ENCODE measurements around the gene SIGLEC6. TPM values are rescaled to one million over a fixed set of nuclear protein-coding genes. Genes with fewer than 3 reads are reported as not detected.
A peak's percentile ranks its signal among the peaks of the same experiment; 100 is the strongest.

The SIGLEC6 gene
- total RNA-seq, result 4.0 TPM
- 1.4 TPM for polyA plus RNA-seq

DNA sequence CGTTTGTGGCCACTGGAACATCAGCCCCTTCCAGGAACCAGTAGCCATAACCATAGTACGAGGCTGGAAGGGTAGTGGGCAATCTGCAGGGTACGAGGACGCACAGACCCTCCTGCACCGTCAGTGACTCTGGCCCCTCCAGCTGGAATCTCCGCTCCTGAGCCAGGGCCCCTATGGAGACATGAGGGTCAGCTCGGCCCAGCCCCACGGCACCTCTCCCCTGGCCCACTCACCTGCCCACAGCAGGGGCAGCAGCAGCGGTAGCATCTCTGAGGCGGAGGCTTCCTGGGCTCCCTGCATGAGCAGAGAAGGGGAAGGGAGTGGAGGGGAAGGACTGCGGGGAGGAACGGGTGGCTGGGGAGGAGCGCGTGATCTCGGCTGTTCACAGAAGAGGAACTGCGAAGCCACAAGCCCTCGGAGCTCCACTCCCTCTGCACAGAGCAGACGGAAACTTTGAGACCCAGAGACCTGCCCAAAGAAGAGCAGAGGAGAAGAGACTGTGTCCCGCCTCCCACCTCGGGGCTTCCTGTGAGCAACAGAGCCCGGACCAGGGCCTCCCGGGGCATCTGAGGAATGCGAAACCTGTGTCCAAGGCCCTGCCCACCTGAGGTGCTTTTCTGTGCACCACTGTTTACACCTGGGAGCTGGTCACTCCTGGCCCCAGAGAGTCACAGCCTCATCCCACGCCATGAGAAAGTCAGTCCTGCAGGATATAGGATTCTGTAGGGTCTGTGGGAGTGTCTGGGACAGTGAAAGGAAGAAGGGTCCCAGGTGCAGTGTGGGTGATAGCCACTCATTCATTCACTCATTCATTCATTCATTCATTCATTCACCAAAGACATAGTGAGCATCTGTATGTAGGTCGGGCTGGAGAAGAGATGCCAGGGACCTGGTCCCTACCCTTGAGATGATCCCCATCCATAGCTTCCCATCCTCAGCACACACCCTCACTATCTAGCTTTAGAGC is at the start of gene SIGLEC6:
Gene SIGLEC6, minus strand, starts transcription at position 322 of the 967 bp plus-strand sequence. Its CDS starts 22 bp downstream, at position 300.
- Histone ChIP-seq H3K36me3 (ENCODE audit: insufficient read depth) (no peaks in the 10 kb centered on the region), H3K27ac (ENCODE audit: low read depth) (no peak within 1 kb of the TSS), H3K4me3 (ENCODE audit: low read depth, low read length) (no peak within 1 kb of the TSS), H3K4me1 (ENCODE audit: insufficient read depth) (no peaks in the 10 kb centered on the region)
- 40% methylated on average over 25 of the region's 25 CpGs for WGBS
- no peak for DNase-seq (ENCODE audit: extremely low spot score)

- Histone ChIP-seq H3K36me3 (ENCODE audit: insufficient read depth) (peaks cover 3% of the 10 kb centered on the region), H3K4me1 (ENCODE audit: insufficient read depth) (peaks cover 3% of the 10 kb centered on the region), H3K4me3 (ENCODE audit: low read depth, low read length) (no peak overlapping the region), H3K27ac (ENCODE audit: low read depth) (no peak overlapping the region)
- WGBS, result 91% methylated on average over 6 of the region's 6 CpGs
- DNase-seq (ENCODE audit: extremely low spot score), result no peak
Observed at GRCh38 chr19:51576850-51577249, 45.4 kb upstream of the SIGLEC6 start.

GRCh38 chr19:51573331-51573730 is 41.9 kb upstream of the SIGLEC6 start:
- H3K4me1 ChIP-seq (ENCODE audit: insufficient read depth), result peaks cover 3% of the 10 kb centered on the region
- no peak overlapping the region for H3K27ac ChIP-seq (ENCODE audit: low read depth)
- H3K36me3 ChIP-seq (ENCODE audit: insufficient read depth), result no peaks in the 10 kb centered on the region
- DNase-seq (ENCODE audit: extremely low spot score), result no peak
- H3K4me3 ChIP-seq (ENCODE audit: low read depth, low read length), result no peak overlapping the region
- WGBS, result 97% methylated on average over 3 of the region's 3 CpGs

- H3K4me1 ChIP-seq (ENCODE audit: insufficient read depth), result peaks cover 3% of the 10 kb centered on the region
- WGBS, result 95% methylated on average over 4 of the region's 4 CpGs
- no peak overlapping the region for H3K27ac ChIP-seq (ENCODE audit: low read depth)
- no peaks in the 10 kb centered on the region for H3K36me3 ChIP-seq (ENCODE audit: insufficient read depth)
- H3K4me3 ChIP-seq (ENCODE audit: low read depth, low read length), result no peak overlapping the region
- DNase-seq (ENCODE audit: extremely low spot score), result no peak
Observed at GRCh38 chr19:51572908-51573307, 41.4 kb upstream of the SIGLEC6 start.

DNA sequence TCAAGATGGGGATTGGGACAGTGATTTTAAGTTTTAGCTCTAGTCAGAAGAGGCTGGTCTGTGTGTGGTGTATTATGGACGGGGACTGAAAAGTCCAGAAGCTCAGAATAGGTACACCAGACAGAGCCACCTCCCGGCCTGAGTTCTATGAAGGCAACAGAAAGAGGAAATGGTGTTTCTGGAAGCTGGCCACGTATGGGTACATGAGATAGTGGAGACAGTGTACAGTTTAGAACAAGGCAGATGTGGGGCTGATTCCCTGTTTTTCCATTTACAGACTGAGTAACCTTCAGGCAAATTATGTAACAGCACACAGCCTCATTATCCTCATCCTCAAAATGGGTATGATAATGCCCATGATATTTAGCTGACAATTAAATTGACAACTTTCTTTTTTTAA is 40.9 kb upstream of the SIGLEC6 start:
- H3K4me3 ChIP-seq (ENCODE audit: low read depth, low read length), result peak overlapping the region; percentile 57
- H3K36me3 ChIP-seq (ENCODE audit: insufficient read depth), result no peaks in the 10 kb centered on the region
- DNase-seq (ENCODE audit: extremely low spot score), result no peak
- H3K27ac ChIP-seq (ENCODE audit: low read depth), result no peak overlapping the region
- peaks cover 3% of the 10 kb centered on the region for H3K4me1 ChIP-seq (ENCODE audit: insufficient read depth)
- WGBS, result 68% methylated on average over 3 of the region's 3 CpGs

DNA sequence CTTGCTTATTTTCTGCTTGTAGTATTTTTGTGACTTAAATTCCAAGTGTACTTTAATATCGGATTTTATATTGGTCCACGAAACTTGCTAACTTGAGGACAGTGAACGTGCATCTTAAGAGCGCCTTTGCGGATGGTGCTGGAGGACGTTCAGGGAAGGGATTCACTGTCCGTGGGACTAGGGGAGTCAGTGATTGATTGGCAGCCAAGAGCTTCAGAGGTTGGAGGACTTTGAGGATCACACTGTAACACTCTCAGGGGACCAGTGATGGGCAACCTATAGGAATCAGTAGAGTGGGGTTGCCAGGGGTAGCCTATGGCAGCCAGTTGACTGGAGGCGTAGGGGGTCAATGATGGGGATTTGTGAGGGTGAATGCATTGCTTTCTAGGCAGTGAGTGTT is 40.1 kb upstream of the SIGLEC6 start:
- Histone ChIP-seq H3K4me1 (ENCODE audit: insufficient read depth) (peaks cover 3% of the 10 kb centered on the region), H3K27ac (ENCODE audit: low read depth) (no peak overlapping the region), H3K36me3 (ENCODE audit: insufficient read depth) (no peaks in the 10 kb centered on the region), H3K4me3 (ENCODE audit: low read depth, low read length) (peak overlapping the region; percentile 57)
- DNase-seq (ENCODE audit: extremely low spot score), result no peak
- WGBS, result 5% methylated on average over 8 of the region's 8 CpGs

- peaks cover 3% of the 10 kb centered on the region for H3K4me1 ChIP-seq (ENCODE audit: insufficient read depth)
- peak within 1 kb of the TSS; percentile 57 for H3K4me3 ChIP-seq (ENCODE audit: low read depth, low read length)
- under 1% methylated on average over 30 of the region's 30 CpGs for WGBS
- no peaks in the 10 kb centered on the region for H3K36me3 ChIP-seq (ENCODE audit: insufficient read depth)
- peak; percentile 95 for DNase-seq (ENCODE audit: extremely low spot score)
- no peak within 1 kb of the TSS for H3K27ac ChIP-seq (ENCODE audit: low read depth)
Observed at GRCh38 chr19:51570962-51571575, 39.6 kb upstream of the SIGLEC6 start, which contains the start of gene ZNF175. TSS of gene ZNF175 (plus strand) at chr19:51571283. CDS start at chr19:51573330, 2,047 bp downstream.

- H3K36me3 ChIP-seq (ENCODE audit: insufficient read depth), result no peaks in the 10 kb centered on the region
- peaks cover 3% of the 10 kb centered on the region for H3K4me1 ChIP-seq (ENCODE audit: insufficient read depth)
- 85% methylated on average over 1 of the region's 1 CpG for WGBS
- no peak overlapping the region for H3K27ac ChIP-seq (ENCODE audit: low read depth)
- no peak overlapping the region for H3K4me3 ChIP-seq (ENCODE audit: low read depth, low read length)
- DNase-seq (ENCODE audit: extremely low spot score), result no peak
Observed at GRCh38 chr19:51568456-51568855, 37.0 kb upstream of the SIGLEC6 start.

GRCh38 chr19:51567583-51567982 is 36.1 kb upstream of the SIGLEC6 start:
- 78% methylated on average over 4 of the region's 4 CpGs for WGBS
- H3K36me3 ChIP-seq (ENCODE audit: insufficient read depth), result no peaks in the 10 kb centered on the region
- H3K4me1 ChIP-seq (ENCODE audit: insufficient read depth), result peaks cover 2% of the 10 kb centered on the region
- DNase-seq (ENCODE audit: extremely low spot score), result no peak
- no peak overlapping the region for H3K27ac ChIP-seq (ENCODE audit: low read depth)
- no peak overlapping the region for H3K4me3 ChIP-seq (ENCODE audit: low read depth, low read length)

DNA sequence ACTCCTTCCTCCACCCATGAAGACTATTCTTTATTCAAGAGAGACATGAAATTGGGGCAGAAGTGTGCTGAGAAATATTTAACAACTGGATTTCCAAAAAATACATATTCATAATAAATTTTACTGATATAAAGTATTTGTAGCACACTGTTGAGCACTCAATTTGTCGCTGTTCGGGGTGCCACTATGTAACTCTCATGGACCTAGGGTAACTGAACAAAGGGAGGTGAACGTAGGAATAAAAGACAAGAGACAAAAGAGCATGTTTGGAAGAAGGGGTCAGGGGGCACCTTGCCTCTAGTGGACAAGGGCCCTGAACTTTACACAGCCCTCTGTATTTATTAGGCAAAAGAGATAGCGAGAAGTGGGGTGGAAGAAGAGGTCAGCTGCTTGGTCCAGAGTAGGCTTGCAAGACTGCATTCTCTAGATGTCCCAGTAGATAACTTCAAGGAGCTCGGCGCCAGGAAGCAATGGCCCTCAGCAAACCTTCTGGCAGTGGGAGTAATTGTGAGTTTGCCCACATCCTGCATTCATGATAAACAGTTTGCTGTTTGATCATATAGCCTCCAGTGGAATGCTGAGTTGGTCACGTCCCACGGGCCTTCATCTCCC is 35.1 kb upstream of the SIGLEC6 start:
- Histone ChIP-seq H3K4me3 (ENCODE audit: low read depth, low read length) (no peak overlapping the region), H3K27ac (ENCODE audit: low read depth) (no peak overlapping the region), H3K36me3 (ENCODE audit: insufficient read depth) (no peaks in the 10 kb centered on the region), H3K4me1 (ENCODE audit: insufficient read depth) (no peaks in the 10 kb centered on the region)
- no peak for DNase-seq (ENCODE audit: extremely low spot score)
- 67% methylated on average over 8 of the region's 8 CpGs for WGBS

- DNase-seq (ENCODE audit: extremely low spot score), result no peak
- H3K4me1 ChIP-seq (ENCODE audit: insufficient read depth), result no peaks in the 10 kb centered on the region
- 67% methylated on average over 4 of the region's 4 CpGs for WGBS
- no peaks in the 10 kb centered on the region for H3K36me3 ChIP-seq (ENCODE audit: insufficient read depth)
- no peak overlapping the region for H3K27ac ChIP-seq (ENCODE audit: low read depth)
- H3K4me3 ChIP-seq (ENCODE audit: low read depth, low read length), result no peak overlapping the region
Observed at GRCh38 chr19:51565583-51565982, 34.1 kb upstream of the SIGLEC6 start.

DNA sequence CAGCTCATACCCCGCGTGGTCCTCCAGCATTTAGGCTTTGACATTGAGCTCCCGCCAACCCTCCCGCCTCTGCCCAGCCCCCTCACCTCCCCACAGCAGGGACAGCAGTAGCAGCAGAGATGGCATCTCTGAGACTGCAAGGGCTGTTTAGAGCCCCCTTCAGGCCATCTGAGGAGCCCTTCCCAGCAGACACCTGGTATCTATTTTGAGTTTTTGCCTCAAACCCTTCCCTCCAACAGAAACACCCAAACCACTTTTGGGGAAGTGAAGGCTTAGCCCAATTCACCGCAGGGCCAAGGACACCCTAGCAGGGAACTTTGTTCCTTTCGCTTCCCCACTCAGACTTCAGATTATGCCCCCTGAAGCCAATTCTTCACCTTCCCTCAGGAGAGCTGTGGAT is 33.3 kb upstream of the SIGLEC6 start:
- DNase-seq (ENCODE audit: extremely low spot score), result no peak
- 41% methylated on average over 6 of the region's 6 CpGs for WGBS
- Histone ChIP-seq H3K36me3 (ENCODE audit: insufficient read depth) (no peaks in the 10 kb centered on the region), H3K4me1 (ENCODE audit: insufficient read depth) (no peaks in the 10 kb centered on the region), H3K27ac (ENCODE audit: low read depth) (no peak overlapping the region), H3K4me3 (ENCODE audit: low read depth, low read length) (no peak overlapping the region)

- Histone ChIP-seq H3K4me3 (ENCODE audit: low read depth, low read length) (no peak overlapping the region), H3K36me3 (ENCODE audit: insufficient read depth) (no peaks in the 10 kb centered on the region), H3K4me1 (ENCODE audit: insufficient read depth) (no peaks in the 10 kb centered on the region), H3K27ac (ENCODE audit: low read depth) (no peak overlapping the region)
- no peak for DNase-seq (ENCODE audit: extremely low spot score)
- 20% methylated on average over 4 of the region's 4 CpGs for WGBS
Observed at GRCh38 chr19:51560339-51560738, 28.9 kb upstream of the SIGLEC6 start.
